A673 (cell line): Measurements from ENCODE around the gene PM20D1. TPM values are rescaled to one million over a fixed set of nuclear protein-coding genes. Genes with fewer than 3 reads are reported as not detected.

Experiments
- BruUV-seq: library from RNA; stranded (reverse); fragments of 400-500 nt; replicated peaks from 2 replicates; lab custom pipeline; 2021; lab: Mats Ljungman, UMichigan
- CTCF ChIA-PET: fragments of 300-600 bp; sonication (Branson Sonifier 250); formaldehyde crosslinking; loops from one replicate; lab custom pipeline; 2022; ENCODE audit warnings: antibody characterized with exemption; lab: Charles Lee
- POLR2A ChIA-PET: fragments of 300-600 bp; sonication (Branson Sonifier 250); formaldehyde crosslinking; loops from one replicate; lab custom pipeline; 2022; ENCODE audit warnings: antibody characterized with exemption; ENCODE audit not compliant: low non-redundant PET; lab: Charles Lee
- DNase-seq: peaks from one replicate; pipeline ENCODE4 v3.0.0-alpha.2; 2015; ENCODE audit warnings: low spot score
- H3K27ac ChIP-seq: fragments of 200-600 bp; sonication (generic); 2 replicates; pipeline ENCODE4 v1.5.1; 2016; ENCODE audit warnings: mixed run types, low read depth, mild to moderate bottlenecking, mixed read lengths, antibody characterized with exemption, low read length; ENCODE audit not compliant: poor library complexity, severe bottlenecking
- H3K27me3 ChIP-seq: fragments of 200-600 bp; sonication (generic); replicated peaks from 2 replicates; pipeline ENCODE4 v1.6.1; 2017; ENCODE audit warnings: mixed run types, low read depth, mild to moderate bottlenecking, mixed read lengths, antibody characterized with exemption, low read length; ENCODE audit not compliant: insufficient read depth, poor library complexity
- H3K36me3 ChIP-seq: fragments of 200-600 bp; sonication (generic); 2 replicates; pipeline ENCODE4 v1.6.1; 2016; ENCODE audit warnings: mixed run types, mild to moderate bottlenecking, mixed read lengths, antibody characterized with exemption, low read length; ENCODE audit not compliant: insufficient read depth, poor library complexity, severe bottlenecking
- H3K4me1 ChIP-seq: fragments of 200-600 bp; sonication (generic); 2 replicates; pipeline ENCODE4 v1.6.1; 2017; ENCODE audit warnings: mixed run types, mild to moderate bottlenecking, mixed read lengths, antibody characterized with exemption, low read length; ENCODE audit not compliant: insufficient read depth, poor library complexity, severe bottlenecking
- H3K4me3 ChIP-seq: fragments of 200-600 bp; sonication (generic); 2 replicates; pipeline ENCODE4 v1.5.1; 2016; ENCODE audit warnings: low read depth, mixed run types, mild to moderate bottlenecking, mixed read lengths, low read length; ENCODE audit not compliant: poor library complexity, severe bottlenecking
- H3K9me3 ChIP-seq: fragments of 200-600 bp; sonication (generic); 2 replicates; pipeline ENCODE4 v1.6.1; 2016; ENCODE audit warnings: mixed run types, low read depth, mild to moderate bottlenecking, mixed read lengths, antibody characterized with exemption, low read length; ENCODE audit not compliant: poor library complexity, severe bottlenecking
- EZH2 ChIP-seq: fragments of 200-600 bp; sonication (generic); IDR thresholded peaks from 2 replicates; pipeline ENCODE4 v1.6.1; 2017; ENCODE audit warnings: borderline replicate concordance, low read depth, mild to moderate bottlenecking, mixed read lengths, antibody characterized with exemption, low read length; ENCODE audit not compliant: poor library complexity, severe bottlenecking
- intact Hi-C: fragments of 100-400 bp; cut with micrococcal nuclease; formaldehyde crosslinking; loops from one replicate; pipeline ENCODE4 v1.10.0; 2022; ENCODE audit not compliant: unreplicated experiment
- total RNA-seq: library from RNA; stranded (reverse); gene quantifications from 2 replicates; pipeline ENCODE4 v1.2.3, GENCODE V29; 2021
- TF ChIP-seq, protein P1 (sequence below): fragments of 300-800, 200-600 bp; sonication (generic); conservative IDR thresholded peaks from 2 replicates; pipeline ENCODE4 v1.5.1; 2017; ENCODE audit warnings: low read depth, mild to moderate bottlenecking, antibody characterized with exemption, low read length, moderate library complexity, mixed read lengths

PM20D1 gene
- total RNA-seq, 1 experiment from 2014 or later = not detected

DNA sequence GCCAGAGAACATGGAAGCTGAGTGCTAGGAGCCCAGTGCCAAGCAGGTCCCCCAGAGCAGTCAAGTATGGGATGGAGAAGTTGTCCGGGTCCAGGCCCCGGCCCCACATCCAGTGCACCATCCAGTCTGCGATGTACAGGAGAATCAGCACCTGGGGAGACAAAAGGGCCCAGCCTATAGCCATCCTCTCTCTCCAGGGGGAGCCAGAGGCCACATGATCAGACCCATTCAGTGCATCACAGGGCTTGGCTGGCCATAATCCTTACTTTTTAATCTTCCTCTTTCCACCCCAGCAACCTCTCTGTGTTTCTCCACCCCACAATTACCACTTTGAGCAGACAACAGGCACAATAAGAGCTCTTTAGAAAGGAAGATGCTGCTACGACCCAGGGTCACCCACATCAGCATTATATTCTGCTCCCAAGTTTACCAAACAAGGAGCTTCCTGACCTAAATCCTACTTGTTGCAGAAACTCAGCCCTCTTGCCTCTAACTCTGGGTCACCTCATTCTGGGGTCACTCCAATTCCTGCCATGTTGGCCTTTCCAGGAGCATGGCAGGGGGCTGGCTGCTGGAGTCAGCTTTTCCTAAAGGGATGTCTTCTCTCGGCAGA is 58.3 kb downstream of the PM20D1 start:
- peak; percentile 55 for DNase-seq
- ChIA-PET POLR2A (no interaction called here), CTCF (interaction anchor here (1.0 to 2.0 kb wide), 3 partner anchors 116 to 315 kb away, joined by 4 to 47 read pairs (median 6); no protein-coding TSS in a partner anchor)
- Histone ChIP-seq H3K4me1 (no peaks in the 10 kb centered on the region), H3K4me3 (no peak overlapping the region), H3K27me3 (no peaks in the 10 kb centered on the region), H3K27ac (no peak overlapping the region), H3K36me3 (no peaks in the 10 kb centered on the region), H3K9me3 (no peaks in the 10 kb centered on the region)
- no TSS peak for BruUV-seq
- intact Hi-C loops = loop anchor here (1.0 to 5.0 kb wide), 2 partner anchors 186 to 316 kb away; no protein-coding TSS in a partner anchor
- TF ChIP-seq, protein P1, sequence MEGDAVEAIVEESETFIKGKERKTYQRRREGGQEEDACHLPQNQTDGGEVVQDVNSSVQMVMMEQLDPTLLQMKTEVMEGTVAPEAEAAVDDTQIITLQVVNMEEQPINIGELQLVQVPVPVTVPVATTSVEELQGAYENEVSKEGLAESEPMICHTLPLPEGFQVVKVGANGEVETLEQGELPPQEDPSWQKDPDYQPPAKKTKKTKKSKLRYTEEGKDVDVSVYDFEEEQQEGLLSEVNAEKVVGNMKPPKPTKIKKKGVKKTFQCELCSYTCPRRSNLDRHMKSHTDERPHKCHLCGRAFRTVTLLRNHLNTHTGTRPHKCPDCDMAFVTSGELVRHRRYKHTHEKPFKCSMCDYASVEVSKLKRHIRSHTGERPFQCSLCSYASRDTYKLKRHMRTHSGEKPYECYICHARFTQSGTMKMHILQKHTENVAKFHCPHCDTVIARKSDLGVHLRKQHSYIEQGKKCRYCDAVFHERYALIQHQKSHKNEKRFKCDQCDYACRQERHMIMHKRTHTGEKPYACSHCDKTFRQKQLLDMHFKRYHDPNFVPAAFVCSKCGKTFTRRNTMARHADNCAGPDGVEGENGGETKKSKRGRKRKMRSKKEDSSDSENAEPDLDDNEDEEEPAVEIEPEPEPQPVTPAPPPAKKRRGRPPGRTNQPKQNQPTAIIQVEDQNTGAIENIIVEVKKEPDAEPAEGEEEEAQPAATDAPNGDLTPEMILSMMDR = peak; percentile 74
- no peak for TF ChIP-seq EZH2

DNA sequence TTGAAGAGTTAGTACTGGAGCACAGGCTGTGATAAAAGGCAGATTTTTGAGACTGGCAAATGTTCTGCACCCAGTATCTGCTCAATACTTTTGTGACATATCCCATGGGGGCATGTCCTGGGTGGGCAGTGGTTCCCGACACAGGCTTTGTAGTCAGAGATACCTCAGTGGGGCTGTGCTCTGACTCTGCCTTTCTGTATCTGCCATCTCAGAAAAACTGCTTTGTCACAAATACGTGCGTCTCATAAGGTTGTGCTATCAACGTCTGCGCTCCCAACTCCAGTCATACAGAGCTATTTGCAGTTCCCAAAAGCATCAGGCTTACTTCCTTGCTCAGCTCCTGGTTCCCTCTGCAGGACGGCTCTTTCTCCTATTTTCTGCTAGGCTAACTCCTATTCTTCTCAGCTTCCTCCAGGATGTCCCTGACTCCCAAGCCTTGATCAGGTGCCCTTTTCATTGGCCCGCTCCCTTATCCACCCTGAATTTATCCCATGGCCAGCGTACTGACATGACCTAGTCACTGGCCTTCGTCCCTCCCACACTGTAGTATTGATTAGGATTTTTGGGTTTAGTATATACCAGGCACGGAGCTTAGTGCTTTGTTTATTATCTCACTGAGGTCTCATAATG is 62.5 kb downstream of the PM20D1 start:
- BruUV-seq = no TSS peak
- Histone ChIP-seq H3K27ac (no peak overlapping the region), H3K4me3 (no peak overlapping the region), H3K36me3 (no peaks in the 10 kb centered on the region), H3K4me1 (no peaks in the 10 kb centered on the region), H3K27me3 (no peaks in the 10 kb centered on the region), H3K9me3 (no peaks in the 10 kb centered on the region)
- intact Hi-C loops = no loop called here
- POLR2A ChIA-PET = no interaction called here
- CTCF ChIA-PET = no interaction called here
- TF ChIP-seq, protein P1 = no peak
- no peak for TF ChIP-seq EZH2
- DNase-seq = no peak

DNA sequence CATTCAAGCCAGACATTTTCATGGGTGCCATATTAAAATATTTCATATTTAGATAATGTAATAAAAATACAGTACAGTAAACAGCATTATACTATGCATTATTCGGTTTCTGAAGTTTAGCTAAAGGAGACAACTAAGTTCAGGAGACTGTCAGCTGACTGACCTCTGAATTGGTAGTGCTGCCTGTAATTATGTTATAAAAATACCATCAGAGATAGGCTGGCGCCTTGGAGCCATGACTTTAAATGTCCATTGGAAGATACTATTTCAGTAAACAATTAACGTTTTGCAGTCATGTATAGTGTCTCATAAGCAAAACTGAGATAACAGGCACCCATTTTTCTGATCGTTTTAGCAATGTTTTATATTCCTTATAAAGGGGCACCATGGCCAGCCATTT is 63.3 kb downstream of the PM20D1 start:
- no peaks in the 10 kb centered on the region for H3K9me3 ChIP-seq
- H3K4me3 ChIP-seq = no peak overlapping the region
- no peaks in the 10 kb centered on the region for H3K4me1 ChIP-seq
- intact Hi-C loops = no loop called here
- ChIA-PET CTCF (interaction anchor here (0.5 kb wide), 1 partner anchor 703 kb away, joined by 4 read pairs; no protein-coding TSS in a partner anchor), POLR2A (interaction anchor here (0.6 kb wide), 1 partner anchor 19 kb away, joined by 6 read pairs; no protein-coding TSS in a partner anchor)
- H3K27ac ChIP-seq = no peak overlapping the region
- BruUV-seq = no TSS peak
- H3K27me3 ChIP-seq = no peaks in the 10 kb centered on the region
- no peaks in the 10 kb centered on the region for H3K36me3 ChIP-seq
- DNase-seq = no peak
- TF ChIP-seq EZH2 = no peak
- TF ChIP-seq, protein P1 = no peak
